Measurements from ENCODE around the gene HIP1.
"Not testable (repeated sequence)": the region's sequence is repeated elsewhere in the genome, so short reads cannot be mapped to it uniquely, and the experiment has no call there.

The HIP1 gene

DNA sequence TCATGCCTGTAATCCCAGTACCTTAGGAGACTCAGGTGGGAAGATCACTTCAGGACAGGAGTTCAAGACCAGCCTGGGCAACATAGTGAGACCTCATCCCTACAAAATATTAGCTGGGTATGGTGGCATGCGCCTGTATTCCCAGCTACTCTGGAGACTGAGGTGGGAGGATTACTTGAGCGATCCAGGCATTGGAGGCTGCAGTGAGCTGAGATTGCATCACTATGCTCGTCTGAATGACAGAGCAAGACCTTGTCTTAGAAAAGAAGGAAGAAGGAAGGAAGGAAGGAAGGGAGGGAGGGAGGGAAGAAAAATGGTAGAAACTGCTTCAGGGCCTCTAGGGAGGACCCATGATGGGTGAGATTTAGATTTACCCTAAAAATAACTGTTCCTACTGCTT lies 134.3 kb downstream of the HIP1 start:
- Mint-ChIP-seq H3K36me3 (no peaks in the 10 kb centered on the region), H3K27ac (no peak overlapping the region), H3K9me3 (no peaks in the 10 kb centered on the region), H3K4me3 (no peak overlapping the region), H3K4me1 (no peaks in the 10 kb centered on the region), H3K27me3 (no peaks in the 10 kb centered on the region)

DNA sequence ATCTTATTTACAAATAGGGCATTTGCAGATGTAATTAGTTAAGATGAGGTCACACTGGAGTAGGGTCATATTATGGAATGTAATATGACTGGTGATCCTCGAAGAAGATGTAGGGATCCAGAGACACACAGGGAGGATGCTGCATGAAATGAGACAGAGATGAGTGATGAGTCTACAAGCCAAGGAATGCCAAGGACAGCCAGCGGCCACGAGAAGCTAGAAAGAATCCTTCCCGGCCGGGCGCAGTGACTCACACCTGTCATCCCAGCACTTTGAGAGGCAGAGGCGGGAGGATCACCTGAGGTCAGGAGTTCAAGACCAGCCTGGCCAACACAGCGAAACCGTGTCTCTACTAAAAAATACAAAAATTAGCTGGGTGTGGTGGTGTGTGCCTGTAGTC lies 135.9 kb downstream of the HIP1 start:
- not testable (repeated sequence) for H3K27me3 Mint-ChIP-seq, H3K36me3 Mint-ChIP-seq

DNA sequence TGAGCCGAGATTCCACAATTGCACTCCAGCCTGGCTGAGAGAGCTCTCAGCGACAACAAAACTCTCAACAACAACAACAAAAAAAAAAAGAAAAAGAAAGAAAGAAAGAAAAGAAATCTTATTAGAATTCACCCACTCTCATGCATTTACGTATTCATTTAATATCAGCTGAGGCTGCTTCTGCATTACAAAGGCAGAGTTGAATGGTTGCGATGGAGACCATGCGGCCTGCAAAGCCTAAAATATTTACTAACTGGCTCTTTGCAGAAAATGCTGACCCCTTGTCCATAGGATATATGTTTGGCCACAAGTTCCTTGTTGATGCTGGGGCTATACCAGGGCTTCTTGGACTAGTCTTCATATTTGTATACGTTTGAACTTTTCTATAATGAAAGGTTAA lies 137.2 kb downstream of the HIP1 start:
- Mint-ChIP-seq H3K27ac (no peak overlapping the region), H3K4me3 (no peak overlapping the region), H3K27me3 (no peaks in the 10 kb centered on the region), H3K36me3 (no peaks in the 10 kb centered on the region), H3K9me3 (no peaks in the 10 kb centered on the region), H3K4me1 (no peaks in the 10 kb centered on the region)

More for the DNA sequence above, 135.9 kb downstream of the HIP1 start:
- not testable (repeated sequence) for H3K9me3 Mint-ChIP-seq, H3K4me1 Mint-ChIP-seq, H3K27ac Mint-ChIP-seq, H3K4me3 Mint-ChIP-seq

DNA sequence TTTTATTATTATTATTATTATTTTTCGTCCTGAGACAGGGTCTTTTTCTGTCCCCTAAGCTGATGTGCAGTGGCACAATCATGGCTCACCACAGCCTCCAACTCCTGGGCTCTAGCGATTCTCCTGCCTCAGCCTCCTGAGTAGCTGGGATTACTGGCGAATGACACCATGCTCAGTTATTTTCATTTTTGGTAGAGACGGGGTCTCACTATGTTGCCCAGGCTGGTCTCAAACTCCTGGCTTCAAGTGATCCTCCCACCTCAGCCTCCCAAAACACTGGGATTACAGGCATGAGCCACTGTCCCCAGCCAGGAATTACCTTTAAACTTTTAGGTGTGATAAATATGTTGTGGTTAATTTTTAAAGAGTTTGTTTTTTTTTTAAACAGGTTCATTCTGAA lies 138.0 kb downstream of the HIP1 start:
- not testable (repeated sequence) for H3K36me3 Mint-ChIP-seq, H3K4me1 Mint-ChIP-seq, H3K4me3 Mint-ChIP-seq, H3K27ac Mint-ChIP-seq, H3K27me3 Mint-ChIP-seq, H3K9me3 Mint-ChIP-seq

DNA sequence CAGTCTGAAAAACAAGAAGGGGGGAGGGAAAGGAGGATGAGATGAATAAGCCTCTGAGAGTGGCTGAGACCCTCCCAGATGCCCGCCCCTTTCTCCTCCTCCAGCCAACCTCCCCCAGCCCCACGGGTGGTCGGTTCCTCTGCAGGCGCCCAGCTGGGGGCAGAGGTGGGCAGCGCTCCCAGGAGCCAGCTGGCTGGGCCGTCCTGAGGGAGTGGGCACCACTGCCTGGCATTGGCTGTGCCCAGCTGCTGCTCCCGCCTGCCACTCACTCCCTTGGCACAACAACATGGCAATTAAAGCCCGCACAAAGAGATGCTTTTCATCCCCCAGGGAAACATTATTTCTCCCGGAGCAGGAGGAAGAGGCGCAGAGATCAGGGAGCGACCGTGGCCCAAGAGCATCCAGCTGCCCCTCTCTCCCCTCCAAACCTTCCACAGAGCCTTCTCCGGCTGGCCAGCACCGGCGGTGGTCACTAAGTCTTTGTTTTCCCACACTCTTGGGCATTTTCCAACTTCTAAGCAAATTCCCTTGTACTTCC lies 139.4 kb downstream of the HIP1 start:
- Mint-ChIP-seq H3K9me3 (no peaks in the 10 kb centered on the region), H3K27ac (no peak overlapping the region), H3K4me3 (no peak overlapping the region), H3K4me1 (peaks cover 3% of the 10 kb centered on the region), H3K27me3 (no peaks in the 10 kb centered on the region), H3K36me3 (no peaks in the 10 kb centered on the region)

DNA sequence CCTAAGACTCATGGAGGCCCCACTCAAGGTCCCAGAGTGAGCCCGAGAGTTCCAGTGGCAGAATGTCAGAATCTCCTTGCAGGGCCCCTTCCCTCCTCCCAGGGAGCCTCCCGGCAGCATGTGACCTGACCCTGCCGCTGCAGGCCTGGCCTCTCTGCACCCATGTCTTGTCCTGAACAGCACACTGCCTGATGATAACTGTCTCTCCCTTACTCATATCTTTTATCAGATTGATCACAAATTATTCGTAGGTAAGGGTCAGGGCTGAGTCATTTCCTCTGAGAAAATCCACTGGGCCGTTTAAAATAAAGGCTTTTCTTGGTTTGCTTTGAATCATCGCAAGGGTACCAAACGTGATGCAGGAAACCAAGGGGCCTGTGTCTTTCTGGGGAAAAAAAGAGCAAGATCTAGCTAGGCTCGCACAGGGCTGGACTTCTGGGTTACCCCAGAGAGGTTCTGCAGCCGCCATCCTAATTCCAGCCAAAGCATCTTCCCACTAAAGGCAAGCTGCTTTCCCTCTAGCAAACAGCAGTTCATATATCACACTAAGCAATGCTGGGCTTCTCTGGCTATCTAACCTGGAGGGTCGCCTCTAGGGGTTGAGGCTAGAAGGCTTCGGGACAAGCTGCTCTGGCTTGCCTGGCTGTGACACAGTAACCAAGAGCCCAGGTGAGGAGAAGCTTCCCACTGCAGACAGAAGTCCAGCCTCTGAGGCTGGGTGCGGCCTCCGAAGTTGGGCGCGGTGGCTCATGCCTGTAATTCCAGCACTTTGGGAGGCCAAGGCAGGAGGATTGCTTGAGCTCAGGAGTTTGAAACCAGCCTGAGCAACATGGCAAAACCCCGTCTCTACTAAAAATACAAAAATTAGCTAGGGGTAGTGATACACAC lies 141.8 kb downstream of the HIP1 start:
- peaks cover 3% of the 10 kb centered on the region for H3K4me1 Mint-ChIP-seq
- no peak overlapping the region for H3K4me3 Mint-ChIP-seq
- no peaks in the 10 kb centered on the region for H3K9me3 Mint-ChIP-seq
- H3K27ac Mint-ChIP-seq: no peak overlapping the region
- no peaks in the 10 kb centered on the region for H3K36me3 Mint-ChIP-seq
- H3K27me3 Mint-ChIP-seq: no peaks in the 10 kb centered on the region

DNA sequence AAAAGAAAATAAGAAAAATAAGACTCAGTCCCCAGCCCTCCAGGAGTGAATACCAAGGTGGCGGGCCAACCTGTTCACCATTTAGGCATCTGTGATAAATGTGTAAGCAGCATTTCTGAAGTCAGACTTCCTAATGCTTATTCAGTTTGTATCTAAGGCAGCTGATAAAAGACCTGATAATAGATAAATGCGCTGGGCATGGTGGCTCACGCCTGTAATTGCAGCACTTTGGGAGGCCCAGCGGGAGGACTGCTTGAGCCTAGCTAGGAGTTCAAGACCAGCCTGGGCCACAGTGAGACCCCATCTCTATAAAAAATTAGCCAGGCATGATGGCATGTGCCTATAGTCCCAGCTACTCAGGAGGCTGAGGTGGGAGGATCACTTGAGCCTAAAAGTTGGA lies 143.0 kb downstream of the HIP1 start:
- Mint-ChIP-seq H3K27me3 (no peaks in the 10 kb centered on the region), H3K4me3 (no peak overlapping the region), H3K27ac (no peak overlapping the region), H3K36me3 (no peaks in the 10 kb centered on the region), H3K9me3 (no peaks in the 10 kb centered on the region), H3K4me1 (peaks cover 3% of the 10 kb centered on the region)

DNA sequence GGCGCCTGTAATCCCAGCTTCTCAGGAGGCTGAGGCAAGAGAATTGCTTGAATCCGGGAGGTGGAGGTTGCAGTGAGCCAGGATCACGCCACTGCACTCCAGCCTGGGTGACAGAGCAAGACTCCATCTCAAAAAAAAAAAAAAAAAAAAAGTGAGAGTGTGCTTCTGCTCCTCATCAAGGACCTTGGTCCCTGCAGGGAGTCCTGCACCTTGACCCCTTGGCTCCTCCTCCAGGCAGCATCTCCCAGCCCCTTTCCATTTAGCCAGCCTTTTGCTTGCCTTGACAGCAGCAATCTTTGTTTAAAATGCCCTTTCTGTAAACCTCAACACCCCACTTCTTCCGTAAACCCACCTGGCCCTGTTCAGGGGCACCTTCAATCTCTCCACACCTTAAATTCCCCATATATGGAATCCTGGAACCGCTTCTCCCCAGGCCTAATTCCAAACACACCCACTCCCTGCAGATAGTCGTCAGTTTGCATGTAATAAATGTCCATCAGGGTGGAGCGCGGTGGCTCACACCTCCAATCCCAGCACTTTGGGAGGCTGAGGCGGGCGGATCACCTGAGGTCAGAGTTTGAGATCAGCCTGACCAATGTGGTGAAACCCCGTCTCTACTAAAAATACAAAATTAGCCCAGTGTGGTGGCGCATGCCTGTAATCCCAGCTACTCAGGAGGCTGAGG lies 145.1 kb downstream of the HIP1 start:
- not testable (repeated sequence) for H3K27ac Mint-ChIP-seq, H3K4me1 Mint-ChIP-seq

DNA sequence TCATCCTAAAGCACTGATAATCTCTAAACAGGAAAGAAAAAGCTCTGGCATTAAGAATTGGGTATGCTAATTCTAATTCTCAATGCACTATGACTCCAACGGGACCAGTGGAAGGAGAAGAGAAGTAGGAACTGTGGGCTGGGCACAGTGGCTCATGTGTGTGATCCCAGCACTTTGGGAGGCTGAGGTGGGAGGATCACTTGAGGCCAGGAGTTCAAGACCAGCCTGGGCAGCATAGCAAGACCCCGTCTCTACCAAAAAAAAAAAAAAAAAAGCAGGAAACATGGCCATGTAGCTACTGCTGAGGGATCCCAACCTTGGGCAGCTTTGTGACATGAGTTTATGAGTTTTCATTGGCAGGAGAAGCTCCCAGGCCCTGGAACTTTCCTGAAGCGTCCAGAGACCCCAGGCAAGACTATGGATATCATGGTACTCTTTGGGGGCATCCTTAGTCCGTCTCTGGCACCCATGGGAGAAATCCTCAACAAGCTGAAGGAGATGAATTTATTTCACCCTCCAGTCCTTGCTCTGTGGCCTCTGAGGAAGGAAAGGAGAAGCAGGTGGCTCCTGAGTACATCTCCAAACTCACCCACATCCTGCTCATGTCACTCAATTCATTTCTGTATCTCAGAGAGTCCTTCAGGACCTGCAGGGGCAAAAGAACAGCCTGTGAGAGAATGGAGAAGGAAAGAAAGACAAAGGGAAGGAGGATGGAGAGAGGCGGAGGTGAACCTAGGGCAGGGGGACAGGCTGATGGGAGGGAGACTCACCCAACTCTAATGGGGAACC lies 147.1 kb downstream of the HIP1 start:
- H3K9me3 Mint-ChIP-seq: peaks cover 6% of the 10 kb centered on the region
- no peaks in the 10 kb centered on the region for H3K27me3 Mint-ChIP-seq
- H3K4me1 Mint-ChIP-seq: peaks cover 3% of the 10 kb centered on the region
- no peak overlapping the region for H3K27ac Mint-ChIP-seq
- peaks cover 2% of the 10 kb centered on the region for H3K36me3 Mint-ChIP-seq
- no peak overlapping the region for H3K4me3 Mint-ChIP-seq

More for the DNA sequence above, 145.1 kb downstream of the HIP1 start:
- not testable (repeated sequence) for H3K4me3 Mint-ChIP-seq, H3K27me3 Mint-ChIP-seq, H3K36me3 Mint-ChIP-seq, H3K9me3 Mint-ChIP-seq

DNA sequence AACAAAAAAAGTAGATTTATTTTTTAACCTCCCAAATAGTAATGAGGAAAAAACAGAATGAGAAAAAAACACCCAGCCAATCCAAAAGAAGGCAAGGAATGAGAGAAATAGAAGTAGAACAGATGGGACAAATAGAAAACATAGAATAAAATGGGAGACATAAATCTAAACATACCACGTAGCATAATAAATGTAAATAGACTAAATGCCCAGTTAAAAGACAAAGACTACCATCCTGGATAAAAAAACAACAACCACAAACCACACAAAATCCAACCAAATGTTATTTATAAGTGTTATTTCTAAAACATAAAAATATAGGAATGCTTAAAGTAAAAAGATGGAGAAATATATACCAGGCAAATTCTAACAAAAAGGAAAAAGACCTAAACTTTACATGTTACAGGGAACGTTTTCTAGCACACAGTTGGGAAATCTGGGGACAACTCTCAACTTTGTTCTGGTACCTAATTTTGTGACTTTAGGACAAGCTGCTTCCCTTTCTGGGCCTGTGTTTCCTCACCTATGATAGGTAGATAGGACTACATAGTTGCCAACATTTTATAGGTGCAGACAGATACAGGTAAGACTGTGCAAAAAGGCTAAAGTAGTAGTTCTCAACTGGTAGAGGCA lies 148.3 kb downstream of the HIP1 start:
- peaks cover 3% of the 10 kb centered on the region for H3K4me1 Mint-ChIP-seq
- peaks cover 6% of the 10 kb centered on the region for H3K9me3 Mint-ChIP-seq
- H3K27ac Mint-ChIP-seq: no peak overlapping the region
- H3K4me3 Mint-ChIP-seq: no peak overlapping the region
- H3K27me3 Mint-ChIP-seq: no peaks in the 10 kb centered on the region
- H3K36me3 Mint-ChIP-seq: peaks cover 2% of the 10 kb centered on the region

DNA sequence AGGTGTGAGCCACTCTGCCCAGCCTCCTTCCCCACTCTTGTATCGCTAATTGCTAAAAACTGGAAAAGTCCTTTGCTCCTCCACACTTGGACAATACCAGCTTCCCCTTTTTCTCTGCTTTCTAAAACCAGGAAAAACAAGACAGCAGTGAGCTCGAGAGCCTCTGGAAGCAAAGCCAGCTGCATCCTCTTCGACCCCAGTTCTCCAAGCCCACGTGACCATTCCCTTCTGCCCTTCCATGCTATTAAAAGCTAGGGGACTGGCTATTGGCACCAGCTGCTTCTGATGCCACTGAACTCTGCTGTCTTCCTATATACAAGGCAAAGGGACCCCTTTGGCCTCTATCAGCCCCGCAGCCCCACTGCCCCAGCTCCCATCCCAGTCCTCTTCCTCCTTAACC lies 154.4 kb downstream of the HIP1 start:
- H3K27me3 Mint-ChIP-seq: no peaks in the 10 kb centered on the region
- H3K36me3 Mint-ChIP-seq: no peaks in the 10 kb centered on the region
- H3K9me3 Mint-ChIP-seq: no peaks in the 10 kb centered on the region
- H3K27ac Mint-ChIP-seq: no peak overlapping the region
- no peak overlapping the region for H3K4me3 Mint-ChIP-seq
- no peaks in the 10 kb centered on the region for H3K4me1 Mint-ChIP-seq

DNA sequence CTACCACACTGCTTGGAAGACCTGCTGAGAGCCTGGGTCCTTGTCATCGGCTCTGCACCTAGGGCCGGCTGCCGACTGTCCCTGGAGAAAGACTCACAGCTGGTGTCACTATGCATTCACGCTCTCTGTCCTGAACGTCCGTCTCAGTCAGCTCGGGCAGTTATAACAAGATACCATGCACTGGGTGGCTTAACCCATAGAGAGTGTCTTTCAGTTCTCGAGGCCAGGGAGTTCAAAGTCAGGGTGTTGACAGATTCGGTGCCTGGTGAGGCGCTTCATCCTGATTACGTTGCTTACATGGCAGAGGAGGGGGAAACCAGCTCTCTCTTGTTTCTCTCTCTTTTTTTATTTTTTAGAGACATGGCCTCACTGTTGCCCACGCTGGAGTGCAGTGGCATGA lies 155.5 kb downstream of the HIP1 start:
- H3K4me3 Mint-ChIP-seq: no peak overlapping the region
- H3K36me3 Mint-ChIP-seq: no peaks in the 10 kb centered on the region
- no peaks in the 10 kb centered on the region for H3K4me1 Mint-ChIP-seq
- no peaks in the 10 kb centered on the region for H3K9me3 Mint-ChIP-seq
- H3K27ac Mint-ChIP-seq: no peak overlapping the region
- no peaks in the 10 kb centered on the region for H3K27me3 Mint-ChIP-seq

DNA sequence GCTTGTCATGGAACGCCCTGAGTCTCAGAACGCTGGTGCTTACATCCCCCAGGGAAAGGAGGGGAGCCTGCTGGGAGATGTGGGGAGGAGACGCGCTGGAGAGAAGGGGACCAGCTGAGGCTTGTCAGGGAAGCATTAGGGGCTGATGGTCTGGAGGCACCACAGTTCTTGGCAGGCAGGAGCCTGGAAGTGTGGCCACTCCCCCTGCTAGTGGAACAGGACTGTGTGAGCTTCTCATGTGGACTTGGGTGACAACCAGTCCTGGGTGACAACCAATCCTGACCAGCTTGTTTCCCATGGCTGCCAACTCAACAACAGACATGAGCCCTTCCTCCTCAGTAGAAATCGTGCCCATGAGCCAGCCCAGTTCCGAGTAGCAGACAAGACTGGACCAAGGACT lies 158.8 kb downstream of the HIP1 start:
- H3K9me3 Mint-ChIP-seq: no peaks in the 10 kb centered on the region
- no peaks in the 10 kb centered on the region for H3K27me3 Mint-ChIP-seq
- no peak overlapping the region for H3K27ac Mint-ChIP-seq
- no peaks in the 10 kb centered on the region for H3K36me3 Mint-ChIP-seq
- H3K4me1 Mint-ChIP-seq: no peaks in the 10 kb centered on the region
- H3K4me3 Mint-ChIP-seq: no peak overlapping the region

DNA sequence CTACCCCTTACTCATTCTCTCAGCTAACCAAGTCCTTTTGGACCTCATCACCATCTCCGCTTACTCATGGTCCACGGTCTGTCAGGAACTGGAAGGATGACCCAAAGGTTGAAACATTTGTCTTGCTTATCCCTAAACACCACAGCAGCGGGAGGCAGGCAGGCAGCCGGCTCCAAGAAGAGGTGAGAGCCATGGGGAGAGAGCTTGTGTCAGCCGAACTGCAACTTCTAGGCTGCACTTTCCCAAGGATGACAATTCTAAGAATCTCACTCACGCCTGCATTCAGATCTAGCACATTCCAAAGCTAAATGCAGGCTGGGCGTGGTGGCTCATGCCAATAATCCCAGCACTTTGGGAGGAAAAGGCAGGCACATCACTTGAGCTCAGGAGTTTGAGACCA lies 160.7 kb downstream of the HIP1 start:
- Mint-ChIP-seq H3K27ac (no peak overlapping the region), H3K4me3 (no peak overlapping the region), H3K9me3 (no peaks in the 10 kb centered on the region), H3K27me3 (no peaks in the 10 kb centered on the region), H3K36me3 (no peaks in the 10 kb centered on the region), H3K4me1 (no peaks in the 10 kb centered on the region)

DNA sequence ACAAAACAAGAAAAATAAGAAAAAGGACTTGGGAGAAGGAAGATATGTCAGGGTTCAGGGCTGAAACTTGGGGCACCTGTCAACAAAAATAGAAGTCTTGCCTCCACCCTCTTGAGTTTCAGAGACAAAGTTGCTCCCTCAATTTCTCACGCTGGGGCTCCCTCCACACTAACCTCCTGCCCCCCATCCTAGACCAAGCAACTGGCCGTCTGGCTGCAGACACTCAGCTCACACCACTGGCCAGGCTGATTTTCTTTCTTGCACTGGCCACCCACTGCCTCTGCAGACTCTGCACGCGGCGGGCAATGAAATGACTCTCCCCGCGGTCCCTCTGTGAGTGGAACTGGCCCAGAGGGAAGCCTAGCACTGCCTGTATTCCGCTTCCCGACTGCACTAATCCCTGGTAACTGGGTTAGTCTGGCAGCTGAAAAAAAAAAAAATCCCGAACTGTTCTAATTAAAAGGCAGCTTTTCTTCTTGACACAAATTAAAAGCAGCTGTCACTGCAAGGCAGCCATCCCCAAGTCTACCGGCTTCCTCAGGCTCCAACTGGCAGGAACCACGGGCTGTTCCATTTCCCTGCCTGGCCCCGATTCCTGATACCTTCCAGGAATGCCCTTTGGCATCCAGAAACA lies 163.1 kb downstream of the HIP1 start:
- no peaks in the 10 kb centered on the region for H3K27me3 Mint-ChIP-seq
- no peaks in the 10 kb centered on the region for H3K9me3 Mint-ChIP-seq
- H3K4me3 Mint-ChIP-seq: no peak overlapping the region
- H3K4me1 Mint-ChIP-seq: no peaks in the 10 kb centered on the region
- no peak overlapping the region for H3K27ac Mint-ChIP-seq
- no peaks in the 10 kb centered on the region for H3K36me3 Mint-ChIP-seq

Data from activated naive CD4-positive, alpha-beta T cell treated with anti-CD3 and anti-CD28 coated beads, Interleukin-2, amount 50 U/mL, for 24 hours (primary cell).